Fibroblast of villous mesenchyme (primary cell): ENCODE measurements around the gene RHBDF2. TPM values are rescaled to one million over a fixed set of nuclear protein-coding genes. Genes with fewer than 3 reads are reported as not detected.

Experiments used
- DNase-seq: peaks from one replicate; pipeline ENCODE4 v3.0.0-alpha.2; 2010; ENCODE audit warnings: low read depth
- H3K4me3 ChIP-seq: 2 replicates; pipeline ENCODE4 v1.5.1; 2011; ENCODE audit warnings: low read depth, mild to moderate bottlenecking, low read length
- total RNA-seq: library from RNA; depleted of rRNA; stranded (reverse); fragments of >200 nt; gene quantifications from 2 replicates; pipeline ENCODE4 v1.2.3, GENCODE V29; 2012
- TF ChIP-seq, protein P1 (sequence below): IDR thresholded peaks from 2 replicates; pipeline ENCODE4 v1.5.1; 2012; ENCODE audit warnings: low read depth, mild to moderate bottlenecking, low read length; ENCODE audit not compliant: insufficient read depth

Gene RHBDF2
- total RNA-seq, 1 donor: 13.4 TPM

DNA sequence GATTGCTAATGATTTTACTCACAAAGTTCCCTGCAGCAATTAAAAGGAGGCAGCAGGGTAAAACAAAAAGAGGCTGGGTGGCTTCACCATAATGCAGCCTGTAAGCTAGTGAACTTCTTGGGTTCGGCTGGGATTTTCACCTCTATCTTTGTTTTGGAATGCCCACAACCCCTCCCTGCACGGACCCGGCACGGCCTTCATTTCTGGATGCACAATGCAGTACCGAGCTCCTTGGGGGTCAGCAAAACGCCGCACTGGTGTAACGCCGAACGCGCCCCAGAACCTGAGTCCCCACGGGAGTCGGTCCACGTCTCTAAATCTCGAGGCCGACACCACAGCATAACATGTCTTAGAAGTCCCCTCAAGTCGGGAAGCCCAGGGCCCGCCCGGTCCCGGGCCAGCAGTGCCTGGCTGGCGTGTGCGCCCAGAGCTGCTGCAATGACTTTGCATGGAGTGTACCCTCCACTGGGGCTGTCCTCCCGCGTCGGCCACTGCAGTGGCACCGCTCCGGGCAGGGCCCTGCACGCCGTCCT, 49.0 kb downstream of the RHBDF2 start:
- TF ChIP-seq, protein P1, sequence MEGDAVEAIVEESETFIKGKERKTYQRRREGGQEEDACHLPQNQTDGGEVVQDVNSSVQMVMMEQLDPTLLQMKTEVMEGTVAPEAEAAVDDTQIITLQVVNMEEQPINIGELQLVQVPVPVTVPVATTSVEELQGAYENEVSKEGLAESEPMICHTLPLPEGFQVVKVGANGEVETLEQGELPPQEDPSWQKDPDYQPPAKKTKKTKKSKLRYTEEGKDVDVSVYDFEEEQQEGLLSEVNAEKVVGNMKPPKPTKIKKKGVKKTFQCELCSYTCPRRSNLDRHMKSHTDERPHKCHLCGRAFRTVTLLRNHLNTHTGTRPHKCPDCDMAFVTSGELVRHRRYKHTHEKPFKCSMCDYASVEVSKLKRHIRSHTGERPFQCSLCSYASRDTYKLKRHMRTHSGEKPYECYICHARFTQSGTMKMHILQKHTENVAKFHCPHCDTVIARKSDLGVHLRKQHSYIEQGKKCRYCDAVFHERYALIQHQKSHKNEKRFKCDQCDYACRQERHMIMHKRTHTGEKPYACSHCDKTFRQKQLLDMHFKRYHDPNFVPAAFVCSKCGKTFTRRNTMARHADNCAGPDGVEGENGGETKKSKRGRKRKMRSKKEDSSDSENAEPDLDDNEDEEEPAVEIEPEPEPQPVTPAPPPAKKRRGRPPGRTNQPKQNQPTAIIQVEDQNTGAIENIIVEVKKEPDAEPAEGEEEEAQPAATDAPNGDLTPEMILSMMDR: no peak
- DNase-seq: no peak
- H3K4me3 ChIP-seq: peak overlapping the region; percentile 72

DNA sequence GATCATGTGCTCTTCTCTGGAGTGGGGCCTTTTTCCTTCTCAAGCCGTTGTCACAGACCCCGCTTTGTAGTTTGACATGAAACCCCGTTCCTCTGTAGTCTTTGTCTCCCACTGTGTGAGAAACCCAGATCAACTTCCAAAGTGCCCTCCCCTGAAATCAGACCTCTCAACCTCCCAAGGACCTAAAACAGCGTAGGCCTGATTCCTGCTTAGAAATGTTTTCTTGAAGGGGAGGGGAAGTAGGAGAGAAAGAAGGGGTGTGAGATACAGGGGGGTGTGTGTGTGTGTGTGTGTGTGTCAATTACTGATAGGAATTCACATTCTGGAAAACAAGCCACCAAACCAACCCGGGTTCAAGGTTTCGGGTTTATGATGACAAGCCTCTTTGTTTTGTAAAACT, 49.7 kb downstream of the RHBDF2 start:
- H3K4me3 ChIP-seq: peak overlapping the region; percentile 72
- no peak for DNase-seq
- TF ChIP-seq, protein P1: no peak

DNA sequence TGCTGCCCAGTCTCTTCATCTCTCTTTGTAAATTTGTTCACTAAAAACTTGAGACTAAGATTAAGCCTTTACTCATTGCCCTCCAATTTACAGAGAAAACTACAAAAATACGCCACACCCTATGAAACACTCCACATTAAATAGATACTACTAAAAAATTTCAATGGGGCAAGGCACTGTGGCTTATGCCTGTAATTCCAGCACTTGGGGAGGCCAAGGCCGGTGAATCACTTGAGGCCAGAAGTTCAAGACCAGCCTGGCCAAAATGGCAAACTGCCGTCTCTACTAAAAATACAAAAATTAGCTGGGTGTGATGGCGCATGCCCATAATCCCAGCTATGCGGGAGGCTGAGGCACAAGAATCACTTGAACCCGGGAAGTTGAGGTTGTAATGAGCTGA, 52.1 kb downstream of the RHBDF2 start:
- DNase-seq: no peak
- TF ChIP-seq, protein P1: no peak

DNA sequence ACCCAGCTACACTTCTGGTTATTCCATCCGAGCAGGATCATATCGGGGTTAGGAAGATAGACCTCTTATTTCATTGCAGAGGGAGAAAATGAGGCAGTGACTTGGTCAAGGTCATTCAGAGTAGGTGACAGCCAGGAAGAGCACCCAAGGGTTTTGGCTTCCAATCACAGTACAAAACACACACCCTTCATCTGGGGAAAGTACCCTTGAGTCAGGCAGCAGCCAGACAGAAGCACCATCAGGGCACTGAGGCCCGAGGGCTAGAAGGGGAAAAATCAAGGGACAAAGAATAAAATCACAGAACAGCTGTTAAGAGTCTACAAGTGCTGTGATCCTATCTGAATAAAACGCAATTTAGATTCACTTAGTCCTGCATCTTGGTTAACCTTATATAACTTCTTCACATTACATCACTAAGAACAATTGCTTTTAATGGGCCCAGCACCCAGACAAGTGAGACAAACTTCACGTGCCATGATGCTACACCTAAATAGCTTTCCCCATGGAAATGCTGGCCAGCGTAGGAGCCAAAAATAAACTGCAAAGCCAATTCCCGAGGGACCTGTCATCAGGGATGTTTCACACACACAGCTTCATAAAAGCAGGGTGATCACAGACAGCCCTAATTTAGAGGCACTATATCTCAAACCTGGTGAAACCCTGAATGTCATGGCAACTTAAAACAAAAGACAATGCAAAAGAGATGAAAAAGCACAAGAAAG, 53.1 kb downstream of the RHBDF2 start:
- peak; percentile 48 for DNase-seq
- no peak overlapping the region for H3K4me3 ChIP-seq
- TF ChIP-seq, protein P1: no peak

More for the DNA sequence above, 52.1 kb downstream of the RHBDF2 start:
- no peak overlapping the region for H3K4me3 ChIP-seq

DNA sequence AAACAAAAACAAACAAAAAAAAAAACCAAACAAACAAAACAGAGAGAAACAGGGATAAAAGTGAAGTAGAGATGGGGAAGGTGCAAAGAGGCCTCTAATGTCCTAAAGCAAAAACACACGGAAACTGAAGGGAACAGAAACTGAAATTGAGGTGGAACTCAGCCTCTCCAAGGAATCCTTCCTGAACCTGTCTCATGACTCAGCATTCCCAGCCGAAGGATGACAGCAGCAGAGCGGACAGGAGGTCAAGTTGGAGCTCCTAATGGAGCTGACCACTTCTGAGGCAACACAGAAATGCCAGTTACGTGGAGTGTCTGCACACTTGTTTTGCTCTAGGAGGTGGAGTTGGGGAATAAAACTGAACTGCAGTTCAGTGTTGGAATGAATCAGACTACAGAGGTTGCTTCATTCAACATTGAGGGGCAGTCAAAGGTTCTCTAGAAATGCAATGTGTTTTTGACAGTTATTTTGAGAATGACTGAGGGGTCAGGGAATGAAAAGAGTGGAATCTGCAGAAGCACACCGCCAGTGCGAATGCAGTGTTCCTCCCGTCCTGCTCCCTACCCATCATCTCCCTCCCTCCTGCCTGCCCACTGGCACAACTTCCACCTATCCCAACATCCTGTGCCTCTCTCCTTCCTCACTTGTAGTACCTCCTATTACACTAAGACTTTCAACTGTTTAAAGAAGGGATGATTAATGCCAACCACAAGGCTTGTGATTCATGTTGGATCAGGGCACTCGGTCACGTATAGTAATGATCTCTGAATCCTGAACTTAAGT, 54.6 kb downstream of the RHBDF2 start:
- peak overlapping the region; percentile 7 for H3K4me3 ChIP-seq
- TF ChIP-seq, protein P1: no peak
- peak; percentile 95 for DNase-seq

DNA sequence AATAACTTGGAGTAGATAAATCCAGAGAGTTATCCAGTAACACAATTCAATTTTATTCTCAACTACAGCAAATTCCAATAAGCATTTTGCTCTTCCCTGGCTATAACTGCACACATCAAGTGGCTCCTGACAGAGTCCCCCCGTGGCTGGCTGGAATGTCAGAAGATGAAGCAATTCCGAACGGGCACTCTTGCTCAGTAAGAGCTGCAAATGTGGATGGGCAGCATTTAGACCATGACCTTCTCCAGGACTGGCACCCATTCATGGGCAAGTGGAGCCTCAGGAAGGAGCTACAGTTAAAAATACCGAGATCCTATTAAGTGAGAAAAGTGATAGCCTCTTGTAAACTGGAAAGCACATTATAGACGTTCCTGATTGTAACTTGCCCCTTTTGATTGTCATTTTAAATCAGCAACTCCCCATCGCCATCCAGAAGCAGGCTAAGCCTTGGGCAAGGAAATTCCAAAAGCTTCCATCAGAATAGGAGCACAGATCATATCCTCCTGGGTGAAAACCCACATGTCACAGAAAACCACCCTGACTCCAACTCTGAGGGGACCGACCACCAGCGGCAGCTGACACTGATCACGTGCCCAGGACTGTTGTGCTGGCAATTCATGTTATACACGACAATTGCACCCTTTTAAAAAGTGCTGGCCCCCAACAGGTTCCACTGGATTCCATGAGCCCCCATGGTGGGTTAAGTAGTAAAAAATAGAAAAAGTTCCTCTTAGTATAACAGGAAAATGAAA, 55.4 kb downstream of the RHBDF2 start:
- DNase-seq: no peak
- peak overlapping the region; percentile 7 for H3K4me3 ChIP-seq
- TF ChIP-seq, protein P1: no peak
